HL-60/S4 treated with retinoic acid at 250 ng/mL for 4 days and 3 days (cell line): ENCODE measurements around the gene TCL1A.
"Not testable (repeated sequence)": the region's sequence is repeated elsewhere in the genome, so short reads cannot be mapped to it uniquely, and the experiment has no call there.

Experiments
- in situ Hi-C: fragments of 300-500 bp; cut with MboI; formaldehyde crosslinking; loops from 2 replicates; pipeline ENCODE4 v1.7.0; 2022; ENCODE audit warnings: low sequenced_read_pairs

The TCL1A gene, protein sequence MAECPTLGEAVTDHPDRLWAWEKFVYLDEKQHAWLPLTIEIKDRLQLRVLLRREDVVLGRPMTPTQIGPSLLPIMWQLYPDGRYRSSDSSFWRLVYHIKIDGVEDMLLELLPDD

DNA sequence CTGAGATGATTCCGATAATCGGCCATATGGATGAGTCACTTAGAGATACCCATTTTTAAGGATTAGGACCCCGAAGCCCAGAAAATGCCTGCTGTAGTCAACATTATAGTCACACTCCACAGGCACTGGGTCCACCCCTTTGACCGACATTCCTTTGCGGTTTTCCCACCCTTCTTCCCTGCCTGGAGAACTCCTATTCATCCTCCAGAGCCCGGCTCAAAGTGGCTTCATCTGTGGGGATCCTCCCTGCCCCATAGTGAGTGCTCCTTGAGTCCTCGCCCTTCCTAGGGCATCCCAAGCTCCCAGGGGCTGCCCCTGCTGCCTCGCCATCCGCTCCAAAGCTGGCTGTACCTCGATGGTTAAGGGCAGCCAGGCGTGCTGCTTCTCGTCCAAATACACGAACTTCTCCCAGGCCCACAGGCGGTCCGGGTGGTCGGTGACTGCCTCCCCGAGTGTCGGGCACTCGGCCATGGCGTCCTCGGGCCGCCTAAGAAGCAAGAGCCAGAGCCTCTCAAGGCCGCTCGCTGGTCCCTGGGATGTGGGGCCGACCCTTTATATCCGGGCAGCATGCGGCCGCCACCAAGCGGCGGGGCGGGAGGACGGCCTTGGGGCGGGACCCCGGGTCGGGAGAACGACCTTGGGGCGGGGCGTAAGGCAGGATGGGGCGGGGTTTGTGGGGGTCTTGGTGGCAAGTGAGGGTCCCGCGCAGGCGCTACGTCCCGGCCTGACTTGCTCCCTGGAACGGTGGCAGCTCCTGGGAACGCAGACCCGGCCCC lies at the start of gene TCL1A:
TCL1A (minus strand) TSS at position 530 of the 776 bp plus-strand sequence; CDS start at position 471, 59 bp downstream.
- in situ Hi-C loops, result no loop called here

- in situ Hi-C loops, result not testable (repeated sequence)
These were observed 49.1 kb upstream of the TCL1A start for GRCh38 chr14:95763032-95763431.

DNA sequence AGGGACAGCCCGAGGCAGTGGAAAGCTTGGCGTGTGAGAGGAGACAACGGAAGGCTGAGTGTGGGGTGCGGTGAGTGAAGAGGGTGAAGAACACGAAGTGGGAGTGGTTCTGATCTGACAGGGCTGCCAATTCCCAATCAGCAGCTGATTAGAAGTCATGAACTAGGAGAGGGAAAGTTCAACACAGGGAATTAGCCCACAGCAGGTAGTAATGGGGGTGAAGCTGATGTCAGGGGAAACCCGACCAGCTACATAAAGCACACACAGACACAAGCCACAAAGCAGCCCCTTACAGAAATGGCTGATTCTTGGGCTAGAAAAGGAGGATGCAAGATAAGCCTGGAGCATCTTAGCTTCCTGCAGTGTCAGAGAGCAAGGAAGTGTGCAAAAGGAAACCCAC lies 47.5 kb upstream of the TCL1A start:
- in situ Hi-C loops, result no loop called here

DNA sequence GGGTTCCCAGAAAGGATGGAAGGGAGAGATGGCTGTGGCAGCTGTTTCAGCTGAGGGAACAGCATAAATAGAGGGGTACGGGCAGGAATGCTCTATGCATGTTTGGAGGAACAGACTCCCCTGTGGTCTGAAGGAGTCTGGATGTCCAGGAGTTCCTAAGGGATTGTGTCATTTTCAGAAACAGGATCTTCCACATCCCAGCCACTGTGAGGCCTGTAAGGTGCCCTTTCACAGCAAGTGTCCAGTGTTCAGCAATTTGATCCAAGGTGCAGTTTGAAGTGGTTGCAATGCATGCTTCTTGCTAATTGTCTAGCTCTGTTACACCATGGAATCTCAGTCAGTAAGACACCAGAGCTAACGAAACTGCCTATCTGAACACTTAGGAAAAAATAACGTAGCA lies 46.7 kb upstream of the TCL1A start:
- in situ Hi-C loops, result no loop called here

DNA sequence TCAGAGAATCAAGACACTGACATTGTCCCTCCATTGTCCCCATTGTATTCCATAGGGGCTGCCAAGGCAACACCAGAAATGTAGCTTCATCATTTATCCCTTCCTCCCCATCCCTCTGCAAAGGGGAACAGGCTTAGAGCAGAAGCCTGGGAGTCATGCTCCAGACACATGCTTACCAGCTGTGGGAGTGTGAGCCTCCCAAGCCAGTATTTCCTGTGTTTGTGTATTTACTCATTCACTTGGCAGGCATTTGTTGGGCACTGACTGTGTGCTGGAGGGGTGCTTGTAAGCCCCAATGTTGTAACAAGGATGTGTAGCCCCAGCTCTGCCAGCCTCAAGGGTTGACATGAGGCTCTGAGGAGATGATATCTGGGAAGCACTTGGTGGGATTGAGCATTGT lies 46.0 kb upstream of the TCL1A start:
- in situ Hi-C loops, result no loop called here

DNA sequence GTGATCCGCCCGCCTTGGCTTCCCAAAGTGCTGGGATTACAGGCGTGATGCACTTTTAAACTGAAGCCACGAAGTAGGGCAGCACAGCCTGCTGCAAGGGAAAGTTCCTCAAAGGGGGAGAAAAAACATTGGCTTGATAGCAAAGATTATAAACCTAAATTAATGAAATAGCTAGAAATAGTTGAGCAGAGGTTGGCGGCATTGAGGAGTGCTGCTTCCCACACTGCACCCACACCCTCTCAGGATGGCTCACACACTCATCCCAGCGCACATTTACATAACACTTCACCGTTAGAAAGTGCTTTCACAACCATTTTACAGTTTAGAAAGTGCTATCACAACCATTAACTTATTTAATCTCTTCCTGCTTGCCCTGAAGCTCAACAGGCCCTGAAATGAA lies 44.4 kb upstream of the TCL1A start:
- in situ Hi-C loops, result no loop called here

GRCh38 chr14:95756751-95757150 lies 42.8 kb upstream of the TCL1A start:
- in situ Hi-C loops, result no loop called here

DNA sequence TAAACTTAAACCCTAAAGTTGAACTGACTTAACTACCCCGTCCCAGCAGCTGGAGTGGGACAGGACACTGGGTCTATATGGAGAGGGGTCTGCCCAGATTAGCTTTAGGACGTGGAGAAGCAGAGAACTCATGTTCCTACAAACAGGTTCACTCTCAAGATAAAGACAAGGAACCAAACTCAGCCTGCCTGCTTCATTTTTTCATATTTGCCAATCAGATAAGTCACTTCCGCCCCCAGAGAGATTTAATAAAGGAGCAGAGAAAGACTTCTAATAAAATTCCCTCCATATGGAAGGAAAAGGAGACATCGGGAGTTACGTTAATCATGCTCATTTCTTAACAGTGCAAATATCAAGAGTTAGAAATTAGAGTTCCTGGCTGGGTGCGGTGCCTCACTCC lies 42.2 kb upstream of the TCL1A start:
- in situ Hi-C loops, result no loop called here

DNA sequence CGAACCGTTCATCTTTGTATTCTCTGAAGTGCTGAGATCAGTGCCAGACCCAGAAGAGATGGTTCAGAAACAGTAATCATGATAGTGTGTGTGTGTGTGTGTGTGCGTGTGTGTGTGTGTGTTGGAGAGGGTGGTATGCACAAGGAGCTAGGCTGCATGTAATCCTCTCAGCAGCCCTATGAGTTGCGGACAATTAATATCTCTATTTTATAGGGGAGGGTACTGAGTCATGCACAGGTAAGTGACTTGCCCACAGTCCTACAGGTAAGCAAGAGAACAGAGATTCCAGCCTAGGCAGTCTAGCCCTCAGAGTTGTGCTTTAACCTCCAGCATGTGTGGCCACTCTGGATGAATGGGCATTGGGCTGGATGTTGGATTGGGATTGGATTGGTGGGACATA lies 27.9 kb upstream of the TCL1A start:
- in situ Hi-C loops, result no loop called here

- in situ Hi-C loops, result no loop called here
These were observed 27.1 kb upstream of the TCL1A start for GRCh38 chr14:95741038-95741490.

DNA sequence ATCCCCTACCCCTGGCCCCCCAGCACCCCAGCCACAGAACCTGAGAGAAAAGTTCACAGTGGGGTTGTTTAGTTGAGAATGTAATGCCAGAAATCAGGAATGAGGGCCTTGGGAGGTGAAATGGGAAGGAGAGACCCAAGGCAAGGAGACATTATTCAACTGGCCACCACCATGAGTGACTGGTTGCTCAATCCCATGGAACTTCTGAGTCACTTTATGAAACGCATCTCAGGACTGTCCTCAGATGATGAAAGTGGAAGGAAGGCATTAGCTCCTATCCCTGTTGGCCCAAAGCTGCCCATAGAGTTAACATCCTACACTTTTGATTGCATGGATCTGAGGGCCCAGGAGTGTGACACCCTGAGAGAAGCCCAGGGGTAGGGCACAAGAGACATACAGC lies 25.4 kb upstream of the TCL1A start:
- in situ Hi-C loops, result no loop called here

DNA sequence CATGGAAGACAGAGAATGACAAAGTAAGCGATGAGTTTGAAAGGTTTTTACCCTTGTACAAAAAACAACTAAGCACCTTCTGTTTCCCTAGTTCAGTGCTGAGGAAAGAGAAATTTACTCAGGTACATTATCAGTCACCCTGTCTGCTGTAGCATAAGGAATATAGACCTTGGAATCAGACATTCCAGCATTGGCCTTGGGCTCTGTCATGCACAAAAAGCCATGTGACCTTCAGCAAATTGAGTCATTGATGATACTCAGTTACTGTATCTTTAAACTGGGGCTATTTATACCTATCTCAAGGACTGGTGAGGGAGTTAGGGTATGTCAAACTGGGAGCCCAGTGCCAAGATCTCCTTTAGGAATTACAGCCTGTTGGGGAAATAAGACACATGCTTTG lies 19.3 kb upstream of the TCL1A start:
- in situ Hi-C loops, result no loop called here

- in situ Hi-C loops, result no loop called here
These were observed 16.2 kb upstream of the TCL1A start for GRCh38 chr14:95730126-95730525.

GRCh38 chr14:95729402-95730028 lies 15.6 kb upstream of the TCL1A start:
- in situ Hi-C loops, result not testable (repeated sequence)

DNA sequence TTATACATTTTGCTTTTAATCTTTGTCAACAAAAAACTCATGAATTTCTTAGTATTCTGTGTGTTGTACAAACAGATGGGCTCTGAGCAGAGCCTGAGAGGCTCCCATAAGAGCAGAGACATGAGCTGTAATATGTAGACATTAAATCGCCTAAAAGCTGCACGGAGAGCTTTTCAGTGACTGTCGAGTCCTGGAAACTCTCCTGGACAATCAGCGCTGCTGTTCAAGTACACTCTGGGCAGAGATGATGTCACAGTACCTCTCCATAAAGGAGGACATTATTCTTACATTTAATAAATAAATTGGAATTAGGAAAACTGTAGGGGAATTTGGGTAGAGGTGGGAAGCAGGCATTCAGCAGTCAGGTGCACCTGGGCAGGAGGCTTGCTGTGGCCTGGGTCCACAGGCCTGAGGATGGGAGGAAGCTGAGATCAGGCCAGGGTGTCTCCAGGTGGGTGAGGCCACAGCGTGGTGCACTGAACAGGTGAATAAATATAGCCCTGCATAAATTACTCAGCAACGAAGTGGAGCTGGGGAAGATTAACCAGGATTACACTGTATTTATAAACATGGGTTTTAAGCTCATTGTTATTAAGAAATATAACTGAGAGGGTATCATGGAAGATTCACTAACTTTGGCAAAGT lies 13.3 kb upstream of the TCL1A start:
- in situ Hi-C loops, result no loop called here

DNA sequence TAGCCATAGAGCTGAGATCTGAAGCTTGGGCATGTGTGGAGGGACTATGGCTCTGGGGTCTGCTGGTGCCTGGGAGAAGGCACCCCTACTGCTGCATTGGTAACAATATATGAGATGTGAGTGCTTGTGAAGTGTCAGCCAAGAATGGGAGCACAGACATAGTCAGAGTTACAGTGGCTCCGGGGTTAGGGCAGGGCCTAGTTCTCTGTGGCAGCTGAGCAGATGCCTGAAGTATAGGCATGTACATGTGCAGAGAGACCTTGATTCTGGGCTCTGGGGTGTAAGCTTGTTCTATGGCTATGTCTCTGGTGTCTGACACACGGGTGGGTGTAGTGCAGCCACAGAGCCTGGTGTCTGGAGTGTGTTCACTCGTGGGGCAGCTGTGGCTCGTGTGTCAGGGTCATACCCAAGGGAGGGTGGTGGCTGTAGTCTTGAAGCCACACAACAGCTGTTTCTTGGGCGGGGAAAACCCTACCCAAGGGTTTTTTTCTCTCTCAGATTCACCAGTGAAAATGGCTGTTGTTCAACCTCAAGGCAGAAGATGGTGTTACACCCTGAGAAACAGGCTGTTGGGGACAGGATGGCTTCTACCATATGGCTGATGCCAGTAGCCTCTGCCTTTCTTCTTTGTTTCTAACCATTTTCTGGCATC lies 11.9 kb upstream of the TCL1A start:
- in situ Hi-C loops, result no loop called here

DNA sequence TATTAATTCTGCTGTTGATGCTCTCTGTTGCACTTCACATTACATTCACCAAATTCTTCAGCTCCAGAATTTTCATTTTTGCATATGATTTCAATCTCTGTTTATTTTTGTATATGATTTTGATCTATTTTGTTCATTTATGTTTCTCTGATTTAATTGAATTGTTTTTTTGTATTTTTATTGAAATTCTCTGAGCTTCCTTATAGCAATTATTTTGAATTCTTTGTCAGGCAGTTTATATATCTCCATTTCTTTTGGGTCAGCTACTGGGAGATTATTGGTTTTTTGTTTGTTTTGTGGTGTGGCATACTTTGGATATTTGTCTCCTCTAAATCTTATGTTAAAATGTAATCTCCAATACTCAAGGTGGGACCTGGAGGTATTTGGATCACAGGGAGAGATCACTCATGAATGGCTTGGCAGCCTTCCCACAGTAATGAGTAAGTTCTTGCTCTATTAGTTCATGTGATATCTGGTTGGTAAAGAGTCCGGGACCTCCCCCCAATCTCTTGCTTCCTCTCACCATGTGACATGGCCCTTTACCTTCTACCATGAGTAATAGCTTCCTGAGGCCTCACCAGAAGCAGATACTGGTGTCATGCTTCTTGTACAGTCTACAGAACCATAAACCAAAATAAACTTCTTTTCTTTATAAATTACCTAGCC lies 8.7 kb upstream of the TCL1A start:
- in situ Hi-C loops, result no loop called here

DNA sequence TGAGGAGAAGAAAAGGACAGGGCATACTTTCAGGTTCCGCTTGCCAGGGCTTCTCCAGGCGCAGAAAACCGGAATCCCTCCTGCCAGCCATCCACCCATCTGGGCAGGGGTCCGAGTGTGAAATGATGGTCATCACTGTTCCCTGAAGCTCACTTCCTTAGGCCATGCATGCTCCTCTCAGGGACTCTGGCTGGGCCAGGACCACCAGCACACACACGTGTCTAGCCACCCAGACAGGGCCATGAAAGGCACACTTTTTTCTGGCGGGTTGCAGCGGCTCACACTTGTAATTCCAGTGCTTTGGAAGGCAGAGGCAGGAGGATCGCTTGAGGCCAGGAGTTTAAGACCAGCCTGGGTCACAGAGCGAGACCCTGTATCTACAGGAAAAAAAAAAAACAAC lies 1.5 kb downstream of the TCL1A start:
- in situ Hi-C loops, result no loop called here

DNA sequence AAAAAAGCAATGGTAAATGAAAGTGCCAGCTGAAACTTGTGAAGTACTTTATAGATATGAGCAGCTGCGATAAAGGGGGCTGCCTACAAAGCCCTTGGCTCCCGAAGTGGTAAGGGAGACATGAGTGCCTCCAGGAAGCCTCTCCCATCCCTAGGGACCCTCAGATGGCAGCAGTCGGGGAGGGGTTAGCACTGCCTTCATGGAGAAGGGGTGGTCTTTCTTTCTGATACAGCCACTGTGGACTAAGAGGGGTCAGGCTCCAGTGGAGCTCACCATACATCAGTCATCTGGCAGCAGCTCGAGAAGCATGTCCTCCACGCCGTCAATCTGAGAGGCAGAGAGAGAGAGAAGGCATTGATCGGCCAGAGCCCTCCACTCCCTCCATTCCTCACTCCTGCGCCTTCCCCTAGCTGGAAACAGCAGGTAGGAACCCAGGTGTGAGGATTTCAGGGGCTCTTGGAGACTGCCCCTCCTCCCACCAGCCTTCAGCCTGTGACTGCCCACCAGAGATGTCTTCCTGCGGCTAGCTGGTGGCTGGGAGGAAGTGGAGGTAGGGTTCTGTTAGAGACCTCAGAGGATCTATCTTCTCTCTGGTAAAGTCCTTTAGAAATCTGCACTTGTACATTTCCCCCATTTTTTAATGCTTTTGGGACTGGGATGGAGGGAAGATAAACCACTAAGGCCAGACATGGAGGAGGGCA lies 2.3 kb downstream of the TCL1A start:
- in situ Hi-C loops, result no loop called here

DNA sequence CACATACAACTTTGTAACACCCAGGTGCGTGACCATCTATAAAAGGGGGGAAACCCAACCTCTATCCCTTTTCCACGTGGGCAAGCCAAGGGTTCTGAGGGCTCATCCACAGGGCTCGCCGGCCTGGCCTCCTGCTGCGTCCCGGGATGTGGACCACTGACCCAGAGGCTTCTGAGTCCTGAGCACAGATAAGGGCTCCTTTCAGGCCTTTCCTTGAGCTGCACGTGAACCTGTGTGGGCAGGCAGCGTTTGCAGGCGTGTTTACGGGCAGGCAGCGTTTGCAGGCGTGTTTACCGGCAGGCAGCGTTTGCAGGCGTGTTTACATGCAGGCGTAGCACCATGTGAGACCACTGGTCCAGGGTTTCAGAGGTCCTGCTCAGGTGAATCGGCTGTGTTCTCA lies 3.8 kb downstream of the TCL1A start:
- in situ Hi-C loops, result no loop called here
